Measurements from ENCODE around the gene RAPGEF5. TPM values are rescaled to one million over a fixed set of nuclear protein-coding genes. Genes with fewer than 3 reads are reported as not detected.

The RAPGEF5 gene
- total and polyA plus RNA-seq, 8 donors = 1.5 to 190 (median 12.7) TPM

GRCh38 chr7:22344655-22345054 lies 12.3 kb downstream of the RAPGEF5 start:
- H3K9me3 ChIP-seq = no peaks in the 10 kb centered on the region
- intact Hi-C loops (cut with DNase I; ENCODE audit: low total_unique reads) = no loop called here
- H3K4me1 ChIP-seq = no peaks in the 10 kb centered on the region
- no peak overlapping the region for H3K4me3 ChIP-seq
- H3K36me3 ChIP-seq = no peaks in the 10 kb centered on the region
- no peaks in the 10 kb centered on the region for H3K27me3 ChIP-seq
- TF ChIP-seq POLR2AphosphoS5 (IDR thresholded peaks at IDR 0.05) (no peak), EP300 (IDR thresholded peaks at IDR 0.05) (no peak), POLR2A (IDR thresholded peaks at IDR 0.05) (no peak)
- TF ChIP-seq, protein P1, sequence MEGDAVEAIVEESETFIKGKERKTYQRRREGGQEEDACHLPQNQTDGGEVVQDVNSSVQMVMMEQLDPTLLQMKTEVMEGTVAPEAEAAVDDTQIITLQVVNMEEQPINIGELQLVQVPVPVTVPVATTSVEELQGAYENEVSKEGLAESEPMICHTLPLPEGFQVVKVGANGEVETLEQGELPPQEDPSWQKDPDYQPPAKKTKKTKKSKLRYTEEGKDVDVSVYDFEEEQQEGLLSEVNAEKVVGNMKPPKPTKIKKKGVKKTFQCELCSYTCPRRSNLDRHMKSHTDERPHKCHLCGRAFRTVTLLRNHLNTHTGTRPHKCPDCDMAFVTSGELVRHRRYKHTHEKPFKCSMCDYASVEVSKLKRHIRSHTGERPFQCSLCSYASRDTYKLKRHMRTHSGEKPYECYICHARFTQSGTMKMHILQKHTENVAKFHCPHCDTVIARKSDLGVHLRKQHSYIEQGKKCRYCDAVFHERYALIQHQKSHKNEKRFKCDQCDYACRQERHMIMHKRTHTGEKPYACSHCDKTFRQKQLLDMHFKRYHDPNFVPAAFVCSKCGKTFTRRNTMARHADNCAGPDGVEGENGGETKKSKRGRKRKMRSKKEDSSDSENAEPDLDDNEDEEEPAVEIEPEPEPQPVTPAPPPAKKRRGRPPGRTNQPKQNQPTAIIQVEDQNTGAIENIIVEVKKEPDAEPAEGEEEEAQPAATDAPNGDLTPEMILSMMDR (IDR thresholded peaks at IDR 0.05) = no peak
- no peak for DNase-seq
- H3K27ac ChIP-seq = no peak overlapping the region
- 83 to 94% (median 86%) methylated on average over 3 of the region's 3 CpGs for WGBS, 5 donors

GRCh38 chr7:22343612-22344011 lies 13.3 kb downstream of the RAPGEF5 start:
- H3K4me3 ChIP-seq = no peak overlapping the region
- no peaks in the 10 kb centered on the region for H3K27me3 ChIP-seq
- H3K4me1 ChIP-seq = no peaks in the 10 kb centered on the region
- H3K27ac ChIP-seq = no peak overlapping the region
- intact Hi-C loops (cut with DNase I; ENCODE audit: low total_unique reads) = no loop called here
- 88 to 94% (median 92%) methylated on average over 7 of the region's 7 CpGs for WGBS, 5 donors
- H3K9me3 ChIP-seq = no peaks in the 10 kb centered on the region
- TF ChIP-seq POLR2A (IDR thresholded peaks at IDR 0.05) (no peak), POLR2AphosphoS5 (IDR thresholded peaks at IDR 0.05) (no peak), EP300 (IDR thresholded peaks at IDR 0.05) (no peak)
- TF ChIP-seq, protein P1 (IDR thresholded peaks at IDR 0.05) = no peak
- no peaks in the 10 kb centered on the region for H3K36me3 ChIP-seq
- no peak for DNase-seq

GRCh38 chr7:22343071-22343470 lies 13.9 kb downstream of the RAPGEF5 start:
- no peaks in the 10 kb centered on the region for H3K27me3 ChIP-seq
- intact Hi-C loops (cut with DNase I; ENCODE audit: low total_unique reads) = no loop called here
- H3K4me1 ChIP-seq = no peaks in the 10 kb centered on the region
- 91 to 98% (median 94%) methylated on average over 5 of the region's 5 CpGs for WGBS, 5 donors
- H3K36me3 ChIP-seq = no peaks in the 10 kb centered on the region
- no peak for TF ChIP-seq POLR2A (IDR thresholded peaks at IDR 0.05)
- TF ChIP-seq EP300 (IDR thresholded peaks at IDR 0.05) = no peak
- no peak for TF ChIP-seq POLR2AphosphoS5 (IDR thresholded peaks at IDR 0.05)
- H3K4me3 ChIP-seq = no peak overlapping the region
- DNase-seq = no peak
- no peaks in the 10 kb centered on the region for H3K9me3 ChIP-seq
- H3K27ac ChIP-seq = no peak overlapping the region

DNA sequence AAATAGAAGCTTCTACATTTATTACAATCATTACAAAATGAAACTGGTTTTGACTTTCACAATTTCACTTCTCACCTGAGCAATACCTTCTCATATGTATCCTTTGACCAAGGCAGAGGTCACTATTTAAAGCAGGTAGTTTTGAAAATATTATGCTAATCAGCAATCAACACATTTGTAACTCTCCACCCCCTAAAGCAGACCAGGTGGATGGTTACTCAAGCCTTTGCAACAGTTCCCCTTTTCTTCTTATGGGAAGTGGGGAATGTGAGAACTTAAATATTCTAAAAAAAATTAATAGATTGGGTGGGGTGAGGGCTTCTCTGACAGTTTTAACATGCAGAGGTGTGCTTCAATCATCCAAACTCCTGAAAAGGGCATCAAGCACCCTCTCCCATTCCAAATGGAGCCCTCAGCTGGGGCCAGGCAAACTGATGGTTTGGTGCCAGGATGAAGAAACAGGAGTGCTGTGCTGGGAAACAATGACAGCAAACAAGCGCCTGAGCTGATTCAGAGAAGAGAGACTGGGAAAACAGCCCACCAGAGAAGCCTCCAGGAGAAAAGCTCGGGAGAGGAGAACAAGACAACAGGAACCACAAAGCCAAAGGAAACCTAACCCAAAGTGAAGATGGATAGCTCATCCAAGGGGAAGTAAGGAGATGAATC lies 17.1 kb downstream of the RAPGEF5 start:
- intact Hi-C loops (cut with DNase I; ENCODE audit: low total_unique reads) = no loop called here
- WGBS, 5 donors = 75 to 90% (median 88%) methylated on average over 2 of the region's 2 CpGs
- Histone ChIP-seq H3K9me3 (no peaks in the 10 kb centered on the region), H3K27ac (no peak overlapping the region), H3K36me3 (no peaks in the 10 kb centered on the region), H3K4me1 (peaks cover 0 to under 1% (median 0%) of the 10 kb centered on the region in 4 donors), H3K27me3 (no peaks in the 10 kb centered on the region), H3K4me3 (no peak overlapping the region)
- no peak for DNase-seq
- TF ChIP-seq EP300 (IDR thresholded peaks at IDR 0.05) (no peak), POLR2A (IDR thresholded peaks at IDR 0.05) (no peak), POLR2AphosphoS5 (IDR thresholded peaks at IDR 0.05) (no peak)
- TF ChIP-seq, protein P1 (IDR thresholded peaks at IDR 0.05) = no peak

DNA sequence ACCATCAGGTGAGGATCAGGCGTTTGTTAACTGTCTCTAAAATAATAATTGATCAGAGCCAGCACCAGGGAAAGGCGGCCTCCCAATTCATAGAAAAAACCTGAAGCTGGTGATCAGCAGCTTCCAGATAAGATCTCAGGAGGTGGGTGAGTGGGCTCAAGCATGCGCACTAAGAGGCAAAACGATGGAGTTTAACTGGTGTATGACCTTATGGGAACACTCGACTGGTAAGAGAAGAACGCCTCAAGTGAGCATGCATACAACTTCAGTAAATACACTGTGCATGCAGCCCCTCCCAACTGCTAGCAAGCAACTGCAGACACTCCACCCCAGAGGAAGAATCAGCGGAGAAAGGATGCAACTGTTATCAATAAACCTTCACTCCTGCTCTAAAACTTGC lies 18.1 kb downstream of the RAPGEF5 start:
- H3K9me3 ChIP-seq = no peaks in the 10 kb centered on the region
- H3K27me3 ChIP-seq = no peaks in the 10 kb centered on the region
- H3K36me3 ChIP-seq = no peaks in the 10 kb centered on the region
- no peak overlapping the region for H3K4me3 ChIP-seq
- DNase-seq = no peak
- 73 to 86% (median 79%) methylated on average over 7 of the region's 7 CpGs for WGBS, 5 donors
- intact Hi-C loops (cut with DNase I; ENCODE audit: low total_unique reads) = no loop called here
- no peak overlapping the region for H3K27ac ChIP-seq
- peaks cover 0 to 10% (median 1%) of the 10 kb centered on the region in 4 donors for H3K4me1 ChIP-seq
- TF ChIP-seq POLR2A (IDR thresholded peaks at IDR 0.05) = no peak
- TF ChIP-seq EP300 (IDR thresholded peaks at IDR 0.05) = no peak
- no peak for TF ChIP-seq POLR2AphosphoS5 (IDR thresholded peaks at IDR 0.05)
- TF ChIP-seq, protein P1 (IDR thresholded peaks at IDR 0.05) = no peak

All from stomach (tissue), 9 donors.